Kidney tubule cell (primary cell): ENCODE results near the gene NSFL1C.

Experiments
- DNase-seq: peaks from one replicate; pipeline ENCODE4 v3.0.0-alpha.2; 2018; ENCODE audit warnings: low spot score

The NSFL1C gene

GRCh38 chr20:1423625-1424106 is 43.0 kb downstream of the NSFL1C start:
- peak; percentile 44 for DNase-seq

- DNase-seq: no peak
Measured at GRCh38 chr20:1423206-1423605, 43.4 kb downstream of the NSFL1C start.

- no peak for DNase-seq
Measured at GRCh38 chr20:1422753-1423152, 43.9 kb downstream of the NSFL1C start.

GRCh38 chr20:1420066-1420465 is 46.6 kb downstream of the NSFL1C start:
- DNase-seq: no peak

- DNase-seq: peak; percentile 89
Measured at GRCh38 chr20:1418350-1418749, 48.3 kb downstream of the NSFL1C start.

- DNase-seq: no peak
Measured at GRCh38 chr20:1417790-1418189, 48.9 kb downstream of the NSFL1C start.

GRCh38 chr20:1417273-1417672 is 49.4 kb downstream of the NSFL1C start:
- peak; percentile 94 for DNase-seq

- DNase-seq: peak; percentile 100
Measured at GRCh38 chr20:1415667-1416468, 50.8 kb downstream of the NSFL1C start.

GRCh38 chr20:1414982-1415381 is 51.7 kb downstream of the NSFL1C start:
- DNase-seq: no peak

- no peak for DNase-seq
Measured at GRCh38 chr20:1405801-1406200, 60.8 kb downstream of the NSFL1C start.

GRCh38 chr20:1403624-1404023 is 63.0 kb downstream of the NSFL1C start:
- DNase-seq: no peak

- DNase-seq: peak; percentile 69
Measured at GRCh38 chr20:1402149-1402548, 64.5 kb downstream of the NSFL1C start.

- DNase-seq: peak; percentile 87
Measured at GRCh38 chr20:1401451-1401907, 65.2 kb downstream of the NSFL1C start.

GRCh38 chr20:1399678-1400366 is 66.8 kb downstream of the NSFL1C start:
- peak; percentile 87 for DNase-seq

GRCh38 chr20:1398185-1398584 is 68.5 kb downstream of the NSFL1C start:
- peak; percentile 84 for DNase-seq

GRCh38 chr20:1397710-1398109 is 68.9 kb downstream of the NSFL1C start:
- DNase-seq: no peak

- DNase-seq: no peak
Measured at GRCh38 chr20:1396702-1397101, 69.9 kb downstream of the NSFL1C start.

- DNase-seq: no peak
Measured at GRCh38 chr20:1396264-1396663, 70.4 kb downstream of the NSFL1C start.

- DNase-seq: peak; percentile 39
Measured at GRCh38 chr20:1394686-1395085, 72.0 kb downstream of the NSFL1C start.

GRCh38 chr20:1393507-1393882 is 73.2 kb downstream of the NSFL1C start:
- no peak for DNase-seq

GRCh38 chr20:1392693-1393506 is 73.7 kb downstream of the NSFL1C start, which contains the start of gene FKBP1A:
Gene FKBP1A (minus strand): TSS chr20:1393054. CDS start chr20:1392998, 56 bp downstream.
- peak; percentile 94 for DNase-seq

- DNase-seq: no peak
Measured at GRCh38 chr20:1392443-1392692, 74.3 kb downstream of the NSFL1C start.
